Fibroblast of skin of left quadriceps (primary cell): ENCODE results near the gene NCBP2.
A peak's percentile ranks its signal among the peaks of the same experiment; 100 is the strongest.

Source experiments
- DNase-seq, 2 experiments: peaks; one replicate each; pipeline ENCODE4 v3.0.0-alpha.2; 2013; ENCODE audit warnings: low read depth in 2 of 2

Gene NCBP2

GRCh38 chr3:196942226-196942914 lies at the start of gene NCBP2:
Gene NCBP2 (minus strand): TSS chr3:196942528. CDS start chr3:196942503, 25 bp downstream.
- peak; percentile 95 for DNase-seq

DNA sequence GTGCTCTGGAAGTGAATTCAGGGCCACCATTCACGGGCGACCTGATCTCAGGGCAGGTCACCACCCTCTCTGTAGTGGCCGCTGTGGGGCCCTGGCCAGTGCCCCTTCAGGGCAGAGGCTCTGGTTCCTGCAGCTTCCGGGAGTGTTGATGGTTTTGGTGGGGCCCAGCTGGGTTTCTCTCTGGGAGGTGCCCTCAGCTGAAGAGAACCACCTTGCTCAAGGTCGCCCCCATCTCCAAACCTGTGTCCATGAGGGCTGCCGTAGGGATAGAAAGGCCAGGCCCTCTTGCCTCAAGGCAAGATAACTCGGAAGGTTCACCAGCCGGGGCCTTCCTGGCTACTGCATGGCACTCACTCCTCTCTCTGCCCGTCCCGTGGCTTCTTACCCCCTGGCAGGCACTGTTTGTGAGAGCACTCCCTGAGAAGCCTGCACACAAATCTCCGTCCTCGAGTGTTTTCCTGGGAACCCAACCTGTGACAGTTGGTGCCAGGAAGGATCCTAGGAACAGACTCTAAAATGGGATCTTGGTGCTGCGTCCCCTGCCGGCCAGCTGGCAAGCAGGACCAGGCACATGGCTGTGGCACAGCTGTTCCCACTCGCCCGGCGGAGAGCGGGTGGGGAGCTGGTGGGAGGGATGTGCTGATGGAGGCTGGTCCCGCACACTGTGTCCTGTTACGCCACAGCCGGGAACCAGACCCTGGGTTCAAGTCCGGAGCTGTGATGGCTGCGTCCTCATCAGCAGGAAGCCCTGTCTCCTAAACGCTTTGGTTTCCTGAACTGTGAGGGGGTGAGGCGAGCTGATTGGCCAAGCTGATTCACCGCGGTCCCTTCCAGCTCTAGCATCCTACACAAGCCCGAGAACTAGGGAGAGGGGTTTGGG lies 49.5 kb upstream of the NCBP2 start:
- no peak for DNase-seq

DNA sequence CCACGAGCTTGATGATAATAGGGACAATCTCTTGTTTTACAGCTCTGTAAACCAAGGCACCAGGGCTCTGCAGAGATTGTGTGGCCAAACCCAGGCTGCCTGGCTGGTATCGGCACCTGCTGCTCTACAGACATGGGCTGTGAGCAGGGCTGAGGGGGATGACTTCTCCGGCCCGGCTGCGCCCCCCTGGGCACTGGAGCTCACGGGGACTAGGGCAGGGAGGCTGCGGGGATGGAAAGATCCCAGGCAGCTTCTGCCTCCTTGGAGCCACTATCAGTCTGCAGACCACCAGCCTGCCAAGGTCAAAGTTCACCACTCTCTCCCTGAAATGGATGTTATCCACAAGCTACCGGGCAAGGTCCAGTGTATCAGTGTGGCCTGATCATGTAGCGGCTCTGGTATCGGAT lies 48.3 kb upstream of the NCBP2 start:
- DNase-seq: no peak

GRCh38 chr3:196989721-196990262 lies 47.5 kb upstream of the NCBP2 start:
- no peak for DNase-seq

GRCh38 chr3:196988241-196989029 lies 46.1 kb upstream of the NCBP2 start:
- DNase-seq: no peak

- no peak for DNase-seq
Measured at GRCh38 chr3:196987022-196987421, 44.7 kb upstream of the NCBP2 start.

DNA sequence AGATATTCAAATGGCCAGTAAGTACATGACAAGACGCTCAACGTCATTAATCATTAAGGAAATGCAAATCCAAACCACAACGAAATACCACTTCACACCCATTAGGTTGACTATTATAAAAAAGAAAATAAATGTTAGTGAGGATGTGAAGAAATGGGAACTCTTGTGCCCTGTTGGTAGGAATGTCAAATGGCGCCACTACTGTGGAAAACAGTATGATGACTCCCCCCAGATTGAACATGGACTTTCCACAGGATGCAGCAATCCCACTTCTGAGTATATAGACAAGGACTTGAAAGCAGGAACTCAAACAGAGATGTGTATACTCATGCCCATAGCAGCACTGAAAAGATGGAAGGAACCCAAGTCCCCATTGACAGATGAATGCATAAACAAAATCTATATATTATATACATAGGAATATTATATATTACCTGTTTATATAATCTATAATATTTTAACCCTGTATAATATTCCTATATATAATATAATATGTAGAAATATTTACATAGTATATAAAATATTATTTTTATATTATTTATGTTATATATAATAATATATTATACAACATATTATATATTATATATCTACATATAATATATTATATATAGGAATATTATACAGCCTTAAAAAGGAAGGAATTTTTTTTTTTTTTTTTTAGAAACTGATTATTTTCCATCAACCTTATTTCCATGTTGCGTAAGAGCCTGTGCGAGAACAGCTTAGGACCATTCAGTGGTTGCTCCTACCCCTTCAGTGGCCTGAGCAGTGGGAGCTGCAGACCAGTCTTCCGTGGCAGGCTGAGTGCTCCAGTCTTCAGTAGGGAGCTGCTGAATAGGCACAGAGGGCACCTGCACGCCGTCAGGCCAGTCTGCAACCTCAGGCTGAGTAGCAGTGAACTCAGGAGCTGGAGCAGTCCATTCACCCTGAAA lies 43.9 kb upstream of the NCBP2 start:
- DNase-seq: no peak

DNA sequence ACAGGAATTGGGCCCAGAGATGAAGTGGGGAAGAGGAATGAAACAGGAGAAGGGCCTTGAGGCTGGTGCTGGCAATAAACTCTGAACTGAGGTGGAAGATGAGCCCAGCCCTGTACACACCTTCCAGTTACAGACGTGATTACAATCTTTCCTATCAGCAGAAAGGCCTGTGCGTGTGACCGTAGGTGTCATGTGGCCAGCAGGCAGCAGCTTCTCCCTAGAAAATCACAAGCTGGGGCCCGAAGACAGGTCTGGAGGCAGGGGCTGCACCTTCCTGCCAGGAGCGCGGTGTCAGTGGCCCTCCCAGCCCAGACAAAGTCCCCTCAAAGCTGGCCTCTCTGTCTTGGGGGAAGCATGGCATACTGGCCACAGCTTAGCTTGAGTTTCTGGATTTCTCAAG lies 43.0 kb upstream of the NCBP2 start:
- DNase-seq: no peak

GRCh38 chr3:196983186-196983585 lies 40.9 kb upstream of the NCBP2 start:
- no peak for DNase-seq

- no peak for DNase-seq
Measured at GRCh38 chr3:196981657-196982056, 39.3 kb upstream of the NCBP2 start.

DNA sequence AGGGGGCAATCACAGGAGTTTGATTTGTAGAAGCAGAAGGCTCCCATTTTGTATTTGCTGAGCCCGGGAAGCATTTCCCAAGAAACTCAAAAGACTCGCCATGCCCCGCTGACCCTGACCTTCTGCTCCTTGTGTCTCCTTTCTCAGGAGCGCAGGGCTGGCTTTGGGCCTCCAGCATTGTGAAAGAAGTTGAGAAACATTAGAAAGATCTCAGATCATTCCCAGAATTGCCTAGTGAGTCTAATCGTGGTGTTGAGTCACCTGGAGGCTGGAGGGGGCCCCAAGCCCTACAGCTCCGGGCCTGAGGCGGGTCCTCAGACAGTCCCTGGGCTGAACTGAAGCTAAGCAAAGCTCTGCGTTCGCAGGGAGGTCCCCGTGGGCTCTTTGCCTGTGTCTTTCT lies 37.2 kb upstream of the NCBP2 start:
- DNase-seq: peak in 1 of 2 experiments; percentile 23

GRCh38 chr3:196976941-196977340 lies 34.6 kb upstream of the NCBP2 start:
- DNase-seq: no peak

- DNase-seq: no peak
Measured at GRCh38 chr3:196975349-196975748, 33.0 kb upstream of the NCBP2 start.

DNA sequence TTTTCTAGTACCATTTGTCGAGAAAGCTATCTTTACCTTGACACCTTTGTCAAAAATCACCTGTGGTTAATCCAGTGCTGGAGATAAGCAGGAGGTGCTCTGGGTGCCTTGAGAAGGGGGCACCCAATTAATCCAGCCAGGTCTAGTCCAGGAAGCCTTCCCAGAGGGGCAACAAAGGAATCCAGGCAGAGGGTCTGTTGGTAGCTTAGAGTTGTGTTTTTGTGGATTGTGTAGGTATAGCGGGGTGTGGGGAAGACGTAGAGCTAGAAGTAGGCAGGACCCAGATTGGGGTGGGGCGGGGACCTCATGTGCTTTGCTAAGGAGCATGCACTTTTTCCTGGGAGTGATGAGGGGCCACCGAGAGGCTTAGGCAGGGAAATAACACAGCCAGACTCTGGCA lies 32.3 kb upstream of the NCBP2 start:
- no peak for DNase-seq

- no peak for DNase-seq
Measured at GRCh38 chr3:196971094-196971698, 28.9 kb upstream of the NCBP2 start.

GRCh38 chr3:196970547-196971093 lies 28.3 kb upstream of the NCBP2 start:
- DNase-seq: no peak

GRCh38 chr3:196969660-196970546 lies 27.6 kb upstream of the NCBP2 start:
- DNase-seq: peak in 1 of 2 experiments; percentile 10

- DNase-seq: no peak
Measured at GRCh38 chr3:196969134-196969659, 26.9 kb upstream of the NCBP2 start.
